Lower leg skin (tissue), 4 donors: Measurements from ENCODE around the gene NGB. TPM values are rescaled to one million over a fixed set of nuclear protein-coding genes. Genes with fewer than 3 reads are reported as not detected.

Experiments
- DNase-seq, 2 donors: peaks; one replicate each; pipeline ENCODE4 v3.0.0-alpha.2; 2019; ENCODE audit warnings: low spot score in 2 of 2
- H3K4me3 ChIP-seq: fragments of 200-600 bp; sonication (generic); 2 replicates; pipeline ENCODE4 v1.5.1; 2017; ENCODE audit warnings: mild to moderate bottlenecking, low read depth; ENCODE audit not compliant: poor library complexity, severe bottlenecking
- POLR2A ChIP-seq, 2 donors: fragments of 450-650 bp; IDR thresholded peaks; one replicate each; pipeline ENCODE4 v1.6.1; 2016 to 2017; ENCODE audit warnings: antibody characterized with exemption in 2 of 2, mild to moderate bottlenecking in 1 of 2, moderate library complexity in 1 of 2
- WGBS, 2 donors: methylation state at CpG; one replicate each; pipeline ENCODE4 v1.1.5; 2018; 5-methylcytosine and 5-hydroxymethylcytosine counted together
- intact Hi-C: fragments of 100-400 bp; cut with DNase I; formaldehyde crosslinking; loops from one replicate; pipeline ENCODE4 v1.15.0; 2023; ENCODE audit warnings: low total_unique reads
- total RNA-seq, 4 donors: library from RNA; depleted of rRNA; stranded (reverse); fragments of >200 nt; gene quantifications; one replicate each; pipeline ENCODE4 v1.1.0, GENCODE V29; 2016
- TF ChIP-seq, protein P1 (sequence below), 3 donors: fragments of 450-650 bp; IDR thresholded peaks; one replicate each; pipeline ENCODE4 v1.5.1; 2016; ENCODE audit warnings: antibody characterized with exemption in 3 of 3, mild to moderate bottlenecking in 3 of 3, moderate library complexity in 2 of 3

The NGB gene
- total RNA-seq, 4 donors from 2014 or later = not detected

GRCh38 chr14:77273796-77274195 lies 2.8 kb upstream of the NGB start:
- TF ChIP-seq POLR2A (IDR thresholded peaks at IDR 0.05) = no peak
- TF ChIP-seq, protein P1, sequence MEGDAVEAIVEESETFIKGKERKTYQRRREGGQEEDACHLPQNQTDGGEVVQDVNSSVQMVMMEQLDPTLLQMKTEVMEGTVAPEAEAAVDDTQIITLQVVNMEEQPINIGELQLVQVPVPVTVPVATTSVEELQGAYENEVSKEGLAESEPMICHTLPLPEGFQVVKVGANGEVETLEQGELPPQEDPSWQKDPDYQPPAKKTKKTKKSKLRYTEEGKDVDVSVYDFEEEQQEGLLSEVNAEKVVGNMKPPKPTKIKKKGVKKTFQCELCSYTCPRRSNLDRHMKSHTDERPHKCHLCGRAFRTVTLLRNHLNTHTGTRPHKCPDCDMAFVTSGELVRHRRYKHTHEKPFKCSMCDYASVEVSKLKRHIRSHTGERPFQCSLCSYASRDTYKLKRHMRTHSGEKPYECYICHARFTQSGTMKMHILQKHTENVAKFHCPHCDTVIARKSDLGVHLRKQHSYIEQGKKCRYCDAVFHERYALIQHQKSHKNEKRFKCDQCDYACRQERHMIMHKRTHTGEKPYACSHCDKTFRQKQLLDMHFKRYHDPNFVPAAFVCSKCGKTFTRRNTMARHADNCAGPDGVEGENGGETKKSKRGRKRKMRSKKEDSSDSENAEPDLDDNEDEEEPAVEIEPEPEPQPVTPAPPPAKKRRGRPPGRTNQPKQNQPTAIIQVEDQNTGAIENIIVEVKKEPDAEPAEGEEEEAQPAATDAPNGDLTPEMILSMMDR (IDR thresholded peaks at IDR 0.05) = no peak
- 87 to 89% methylated on average over 4 of the region's 4 CpGs for WGBS, 2 donors
- H3K4me3 ChIP-seq = no peak overlapping the region
- DNase-seq = no peak
- intact Hi-C loops = no loop called here

DNA sequence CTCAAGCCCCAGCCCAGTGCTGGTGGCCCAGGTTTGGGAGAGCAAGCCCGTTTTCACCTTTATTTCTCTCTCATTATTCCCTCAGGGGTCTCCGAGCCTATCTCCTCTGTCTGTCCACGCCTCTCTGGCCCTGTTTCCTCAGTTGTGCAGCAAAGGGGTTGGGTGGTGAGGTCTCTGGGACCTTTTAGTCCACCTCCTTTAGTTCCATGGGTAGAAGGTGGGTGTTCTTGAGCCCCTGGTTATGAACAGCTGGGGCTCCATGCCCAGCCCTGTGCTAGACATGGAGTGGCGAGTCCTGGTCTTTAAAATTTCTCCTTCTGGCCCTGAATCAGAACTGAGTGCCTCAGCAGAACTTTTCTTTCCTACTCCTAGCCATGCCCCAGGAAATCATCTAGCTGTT lies 1.3 kb upstream of the NGB start:
- intact Hi-C loops = no loop called here
- TF ChIP-seq POLR2A (IDR thresholded peaks at IDR 0.05) = no peak
- H3K4me3 ChIP-seq = no peak overlapping the region
- DNase-seq = no peak
- WGBS, 2 donors = 89 to 91% methylated on average over 4 of the region's 4 CpGs

DNA sequence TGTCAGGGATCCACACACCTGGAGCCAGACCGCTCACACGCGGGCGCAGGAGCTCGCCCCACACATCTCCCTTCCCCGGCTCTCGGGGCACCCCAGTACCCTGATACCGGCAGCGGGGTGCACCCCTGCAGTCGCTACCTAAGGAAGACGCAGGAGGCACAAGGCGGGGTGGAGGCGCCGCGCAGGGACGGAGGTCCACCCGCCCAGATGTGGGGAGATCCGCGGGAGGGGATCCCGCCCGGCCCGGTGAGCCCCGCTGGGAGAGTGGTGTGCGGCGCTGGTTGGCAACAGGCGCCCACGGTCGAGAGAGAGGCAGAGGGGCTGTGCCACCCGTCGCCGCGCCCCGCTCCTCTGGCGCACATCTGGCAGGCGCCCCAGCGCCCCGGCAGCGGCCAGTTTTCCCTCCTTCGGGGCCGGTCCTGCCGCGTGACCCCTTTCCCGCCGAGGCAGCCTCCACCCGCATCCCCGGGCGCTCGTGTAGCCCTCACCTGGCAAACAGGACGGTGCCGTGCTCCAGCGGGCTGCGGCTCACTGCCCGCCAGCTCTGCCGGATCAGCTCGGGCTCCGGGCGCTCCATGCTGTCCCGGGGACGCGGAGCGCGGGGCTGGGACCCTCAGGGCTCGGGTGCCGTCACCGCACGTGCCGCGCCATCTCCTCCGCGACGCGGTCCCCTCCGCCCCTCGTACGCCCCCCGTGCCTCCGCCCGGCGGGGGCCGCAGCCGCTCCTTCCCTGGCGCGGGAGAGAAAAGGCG lies 469 bp downstream of the NGB start:
- TF ChIP-seq, protein P1 (IDR thresholded peaks at IDR 0.05) = no peak
- no peak for TF ChIP-seq POLR2A (IDR thresholded peaks at IDR 0.05)
- intact Hi-C loops = no loop called here
- WGBS, 2 donors = 15% methylated on average over 8 of the region's 84 CpGs; no CpG with 5 or more reads in 1 of the 2 donors
- no peak overlapping the region for H3K4me3 ChIP-seq
- DNase-seq = no peak

- no peak for DNase-seq
- no peak overlapping the region for H3K4me3 ChIP-seq
- WGBS, 2 donors = 28 to 37% methylated on average over 5 to 8 of the region's 8 CpGs
- TF ChIP-seq POLR2A (IDR thresholded peaks at IDR 0.05) = no peak
- intact Hi-C loops = no loop called here
Observed at GRCh38 chr14:77268989-77269600, 1.9 kb downstream of the NGB start.

DNA sequence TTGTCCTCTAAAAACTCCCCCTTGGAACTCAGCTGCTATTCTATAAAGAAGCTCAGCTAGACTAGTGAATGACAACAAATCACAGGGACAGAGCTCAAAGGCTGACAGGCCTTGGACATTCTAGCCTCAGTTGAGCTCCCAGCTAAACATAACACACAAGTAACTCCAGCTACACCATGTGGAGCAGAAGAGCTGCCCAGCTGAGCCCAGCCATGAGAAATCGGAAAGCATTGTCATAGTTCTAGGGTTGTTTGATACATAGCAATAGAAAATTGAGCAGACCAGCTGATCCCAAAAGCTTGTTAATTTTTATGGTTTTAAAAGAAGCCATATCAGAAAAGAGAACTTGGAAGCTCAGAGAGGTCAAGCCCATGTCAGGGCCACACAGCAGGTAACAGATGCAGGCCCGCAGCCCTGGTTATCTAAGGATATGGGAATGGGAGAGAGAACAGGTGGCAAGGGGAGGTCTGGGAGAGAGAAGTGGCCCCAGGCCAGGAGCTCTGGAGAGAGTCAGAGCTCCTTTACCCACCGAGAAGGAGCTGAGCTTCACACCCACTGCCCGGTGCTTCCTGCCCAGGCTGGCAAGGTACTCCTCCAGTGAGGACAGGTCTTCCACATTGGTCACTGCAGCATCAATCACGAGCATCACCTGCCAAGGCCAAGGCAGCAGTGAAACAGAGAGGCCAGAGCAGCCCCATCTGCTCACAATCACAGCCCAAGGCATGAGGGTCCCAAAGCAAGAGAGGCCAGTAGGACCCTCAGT lies 2.9 kb downstream of the NGB start:
- WGBS, 2 donors = 85 to 90% methylated on average over 5 of the region's 5 CpGs
- no peak for DNase-seq
- intact Hi-C loops = no loop called here
- TF ChIP-seq, protein P1 (IDR thresholded peaks at IDR 0.05) = no peak
- no peak for TF ChIP-seq POLR2A (IDR thresholded peaks at IDR 0.05)
- H3K4me3 ChIP-seq = no peak overlapping the region

DNA sequence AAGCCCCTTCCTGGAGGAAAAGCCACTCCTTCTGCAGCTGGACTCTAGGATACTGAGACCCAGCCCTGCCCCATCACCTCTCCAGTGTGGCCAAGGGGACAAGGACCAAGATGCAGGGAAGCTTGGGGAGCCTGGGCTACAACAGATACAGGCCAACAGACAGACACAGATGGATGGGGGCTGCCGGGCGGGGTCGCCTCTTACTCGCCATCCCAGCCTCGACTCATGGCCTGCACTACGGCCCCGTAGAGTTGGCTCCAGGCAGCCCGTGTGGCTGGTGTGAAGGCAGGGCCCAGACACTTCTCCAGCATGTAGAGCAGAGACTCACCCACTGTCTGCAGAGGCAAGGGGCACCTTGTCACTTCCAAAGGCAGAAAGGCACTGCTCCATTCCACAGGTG lies 4.7 kb downstream of the NGB start:
- no peak for DNase-seq
- no peak for TF ChIP-seq POLR2A (IDR thresholded peaks at IDR 0.05)
- TF ChIP-seq, protein P1 (IDR thresholded peaks at IDR 0.05) = no peak
- intact Hi-C loops = no loop called here
- H3K4me3 ChIP-seq = no peak overlapping the region
- 83 to 92% methylated on average over 7 to 8 of the region's 8 CpGs for WGBS, 2 donors
